EL (cell line): ENCODE measurements around the gene CDC5L.
"Not testable (repeated sequence)": the region's sequence is repeated elsewhere in the genome, so short reads cannot be mapped to it uniquely, and the experiment has no call there.

ENCODE experiments used
- DNase-seq: peaks from one replicate; pipeline ENCODE4 v3.0.0-alpha.2; 2016

Gene CDC5L

GRCh38 chr6:44387346-44388134 is at the start of gene CDC5L:
TSS of gene CDC5L (plus strand) at chr6:44387706. CDS start at chr6:44387824, 118 bp downstream.
- peak; percentile 100 for DNase-seq

- DNase-seq: peak; percentile 62
Observed at GRCh38 chr6:44338228-44339122, 49.0 kb upstream of the CDC5L start.

GRCh38 chr6:44339301-44339700 is 48.2 kb upstream of the CDC5L start:
- no peak for DNase-seq

GRCh38 chr6:44339763-44340625 is 47.5 kb upstream of the CDC5L start:
- DNase-seq: peak; percentile 39

GRCh38 chr6:44341095-44341890 is 46.2 kb upstream of the CDC5L start:
- no peak for DNase-seq

GRCh38 chr6:44342052-44342451 is 45.5 kb upstream of the CDC5L start:
- no peak for DNase-seq

- DNase-seq: peak; percentile 15
Observed at GRCh38 chr6:44342489-44342888, 45.0 kb upstream of the CDC5L start, which contains the start of gene SPATS1. TSS of gene SPATS1 (plus strand) at chr6:44342650. CDS start at chr6:44343096, 446 bp downstream.

GRCh38 chr6:44346818-44347217 is 40.7 kb upstream of the CDC5L start:
- DNase-seq: not testable (repeated sequence)

- no peak for DNase-seq
Observed at GRCh38 chr6:44349904-44350649, 37.4 kb upstream of the CDC5L start.

GRCh38 chr6:44350650-44350994 is 36.9 kb upstream of the CDC5L start:
- DNase-seq: not testable (repeated sequence)

- no peak for DNase-seq
Observed at GRCh38 chr6:44352259-44352658, 35.2 kb upstream of the CDC5L start.

GRCh38 chr6:44353336-44353735 is 34.2 kb upstream of the CDC5L start:
- DNase-seq: no peak

- no peak for DNase-seq
Observed at GRCh38 chr6:44355640-44356039, 31.9 kb upstream of the CDC5L start.

- DNase-seq: no peak
Observed at GRCh38 chr6:44356487-44356886, 31.0 kb upstream of the CDC5L start.

GRCh38 chr6:44359973-44360372 is 27.5 kb upstream of the CDC5L start:
- no peak for DNase-seq

GRCh38 chr6:44361947-44362346 is 25.6 kb upstream of the CDC5L start:
- no peak for DNase-seq

- DNase-seq: no peak
Observed at GRCh38 chr6:44363377-44363926, 24.1 kb upstream of the CDC5L start.

- DNase-seq: no peak
Observed at GRCh38 chr6:44366781-44367180, 20.7 kb upstream of the CDC5L start.

GRCh38 chr6:44367681-44368080 is 19.8 kb upstream of the CDC5L start:
- DNase-seq: peak; percentile 25

- peak; percentile 63 for DNase-seq
Observed at GRCh38 chr6:44373051-44373450, 14.5 kb upstream of the CDC5L start.

- peak; percentile 16 for DNase-seq
Observed at GRCh38 chr6:44373787-44374186, 13.7 kb upstream of the CDC5L start.
